ENCODE data around the gene GP1BA.

- TF ChIP-seq, protein P1, sequence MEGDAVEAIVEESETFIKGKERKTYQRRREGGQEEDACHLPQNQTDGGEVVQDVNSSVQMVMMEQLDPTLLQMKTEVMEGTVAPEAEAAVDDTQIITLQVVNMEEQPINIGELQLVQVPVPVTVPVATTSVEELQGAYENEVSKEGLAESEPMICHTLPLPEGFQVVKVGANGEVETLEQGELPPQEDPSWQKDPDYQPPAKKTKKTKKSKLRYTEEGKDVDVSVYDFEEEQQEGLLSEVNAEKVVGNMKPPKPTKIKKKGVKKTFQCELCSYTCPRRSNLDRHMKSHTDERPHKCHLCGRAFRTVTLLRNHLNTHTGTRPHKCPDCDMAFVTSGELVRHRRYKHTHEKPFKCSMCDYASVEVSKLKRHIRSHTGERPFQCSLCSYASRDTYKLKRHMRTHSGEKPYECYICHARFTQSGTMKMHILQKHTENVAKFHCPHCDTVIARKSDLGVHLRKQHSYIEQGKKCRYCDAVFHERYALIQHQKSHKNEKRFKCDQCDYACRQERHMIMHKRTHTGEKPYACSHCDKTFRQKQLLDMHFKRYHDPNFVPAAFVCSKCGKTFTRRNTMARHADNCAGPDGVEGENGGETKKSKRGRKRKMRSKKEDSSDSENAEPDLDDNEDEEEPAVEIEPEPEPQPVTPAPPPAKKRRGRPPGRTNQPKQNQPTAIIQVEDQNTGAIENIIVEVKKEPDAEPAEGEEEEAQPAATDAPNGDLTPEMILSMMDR (IDR thresholded peaks at IDR 0.05): no peak
- TF ChIP-seq ZFX (IDR thresholded peaks at IDR 0.05; ENCODE audit: borderline replicate concordance): no peak
Observed at GRCh38 chr17:4947411-4948165, 15.5 kb downstream of the GP1BA start.
